Activated CD4-positive, alpha-beta T cell treated with anti-CD3 and anti-CD28 coated beads, Interleukin-2, amount 50 U/mL, for 16 hours (primary cell): Measurements from ENCODE around the gene TEX52.
A peak's percentile ranks its signal among the peaks of the same experiment; 100 is the strongest.
"Not testable (repeated sequence)": the region's sequence is repeated elsewhere in the genome, so short reads cannot be mapped to it uniquely, and the experiment has no call there.

Experiments used
- DNase-seq: peaks from one replicate; pipeline ENCODE4 v3.0.0-alpha.2; 2020

Gene TEX52

GRCh38 chr12:2863402-2863801, 6.6 kb upstream of the TEX52 start:
- DNase-seq = not testable (repeated sequence)

DNA sequence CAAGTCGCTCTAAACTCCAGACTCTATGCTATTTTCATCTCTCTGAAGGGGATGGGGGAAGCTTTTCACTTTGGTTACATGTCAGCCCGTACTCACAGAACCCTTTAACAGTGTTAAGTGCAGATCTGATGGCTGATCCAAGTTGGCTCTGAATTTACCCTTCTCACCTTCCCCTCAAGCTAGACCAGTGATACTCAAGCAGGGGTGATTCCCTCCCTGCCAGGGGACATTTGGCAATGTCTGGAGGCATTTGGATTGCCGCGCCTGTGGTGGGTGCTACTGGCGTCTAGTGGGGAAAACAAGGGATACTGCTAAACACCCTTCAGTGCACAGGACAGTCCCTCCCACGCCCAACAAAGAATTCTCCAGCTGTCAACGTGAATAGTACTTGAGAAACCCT, 6.0 kb upstream of the TEX52 start:
- DNase-seq = no peak

GRCh38 chr12:2860170-2860569, 3.3 kb upstream of the TEX52 start:
- no peak for DNase-seq

GRCh38 chr12:2858944-2859421, 2.1 kb upstream of the TEX52 start:
- DNase-seq = no peak

DNA sequence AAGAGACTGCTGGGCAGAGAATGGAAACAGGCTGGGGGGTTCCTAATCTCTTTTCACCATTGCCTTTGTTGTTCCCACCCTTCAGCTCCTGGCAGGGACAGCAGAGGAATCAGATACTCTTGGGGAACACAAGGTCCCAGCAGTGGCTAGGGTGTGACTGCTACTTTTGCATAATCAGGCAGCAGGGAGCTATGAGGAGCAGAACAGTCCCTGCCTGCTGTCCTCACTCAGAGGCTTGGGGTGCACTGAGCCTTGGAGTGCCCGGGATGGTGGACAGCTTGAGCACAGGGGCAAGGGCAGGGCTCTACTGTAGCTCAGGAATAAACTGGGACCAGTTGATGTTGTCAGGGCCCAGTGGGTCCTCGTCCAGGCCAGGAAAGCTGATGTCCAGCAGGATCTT, 1.5 kb upstream of the TEX52 start:
- no peak for DNase-seq

DNA sequence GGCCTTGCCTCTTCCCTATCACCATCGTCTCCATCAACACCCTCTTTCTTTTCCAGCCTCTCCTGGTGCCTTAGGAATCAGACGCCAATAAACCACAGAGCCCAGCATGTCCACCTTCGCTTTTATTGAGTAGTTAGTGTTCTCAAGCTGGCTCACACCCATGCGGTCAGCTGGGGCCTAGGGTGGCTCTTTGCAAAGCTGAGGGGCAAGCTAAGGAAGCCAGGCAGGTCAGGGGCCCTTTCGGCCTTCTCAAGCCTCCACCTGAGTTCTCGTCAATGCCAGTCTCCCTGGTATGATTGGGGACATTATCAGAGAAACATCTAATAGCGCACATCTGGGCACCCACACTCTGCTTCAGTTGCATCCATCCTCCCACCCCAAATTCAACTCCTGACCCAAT, 737 bp upstream of the TEX52 start:
- DNase-seq = no peak

DNA sequence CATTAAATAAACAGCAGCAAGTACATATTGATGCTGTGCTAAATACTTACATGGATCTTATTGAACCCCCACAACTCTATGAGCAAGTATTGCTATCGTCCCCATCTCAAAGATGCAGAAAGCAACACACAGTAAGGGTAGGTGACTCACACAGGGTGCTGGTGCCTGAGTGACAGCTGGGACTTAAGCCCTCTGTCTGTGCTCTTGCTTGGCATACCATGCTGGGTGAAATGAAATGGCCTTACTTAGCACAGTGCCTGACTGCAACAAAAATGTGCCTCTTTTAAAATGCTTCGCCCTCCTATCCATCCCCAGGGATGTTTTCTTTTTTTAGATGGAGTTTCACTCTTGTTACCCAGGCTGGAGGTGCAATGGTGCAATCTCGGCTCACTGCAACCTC, 788 bp downstream of the TEX52 start:
- DNase-seq = no peak

- DNase-seq = no peak
Measured at GRCh38 chr12:2855546-2855945, 1.3 kb downstream of the TEX52 start.

DNA sequence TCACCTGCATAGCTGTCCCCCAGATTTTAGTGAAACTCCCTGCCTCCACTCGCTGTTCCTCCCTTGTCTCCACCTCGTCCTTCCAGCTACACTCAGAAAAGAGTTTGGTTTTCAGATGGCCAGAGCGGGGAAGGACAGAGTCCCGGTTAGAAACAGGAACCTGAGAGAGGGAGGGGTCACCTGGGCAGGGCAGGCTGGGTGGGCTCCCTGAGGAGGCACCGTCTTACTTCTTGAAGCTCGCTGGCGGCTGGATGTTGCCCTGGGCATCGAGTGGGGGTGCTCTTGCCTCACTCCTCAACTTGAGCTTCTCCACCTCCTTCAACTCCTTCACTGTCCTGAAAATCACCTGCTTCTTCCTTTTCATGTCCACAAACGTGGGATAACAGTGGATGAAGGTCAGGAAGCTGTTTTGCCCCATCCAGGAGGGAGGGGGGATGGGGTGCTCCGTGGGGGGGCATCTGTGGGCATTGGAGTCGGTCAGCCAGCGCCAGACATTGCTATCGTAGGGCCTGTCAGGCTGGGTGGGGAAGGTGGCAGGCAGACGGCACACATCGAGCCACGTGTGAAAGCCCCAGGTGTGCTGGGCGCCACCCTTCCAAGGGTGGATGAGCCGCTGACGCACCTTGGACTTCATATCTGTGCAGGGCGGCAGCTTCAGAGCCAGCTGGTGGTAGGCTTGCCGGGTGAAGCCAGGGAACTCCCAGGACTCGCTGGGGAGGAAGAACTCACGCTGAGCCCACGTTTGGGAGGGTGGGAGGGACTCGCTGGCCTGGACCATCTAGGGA, 2.0 kb downstream of the TEX52 start:
- DNase-seq = no peak

DNA sequence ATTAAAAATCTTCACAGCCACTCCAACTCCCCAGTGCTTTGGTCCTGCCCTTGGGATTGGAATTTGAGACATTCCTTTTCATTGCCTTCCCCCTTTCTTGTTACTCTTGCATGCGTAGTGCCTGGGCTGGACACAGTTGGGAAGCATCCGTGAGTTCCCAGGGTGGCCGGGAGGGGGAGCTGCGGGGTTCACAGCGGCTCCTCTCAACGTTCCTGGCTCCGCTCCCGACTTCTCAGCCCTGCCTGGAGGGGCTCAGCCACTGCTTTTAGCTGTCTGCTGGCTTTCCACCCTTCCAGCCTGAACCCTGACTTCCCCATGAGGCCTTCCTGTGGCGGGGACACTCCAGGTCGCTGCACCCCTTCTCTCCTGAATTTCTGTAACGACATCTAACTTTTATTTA, 3.2 kb downstream of the TEX52 start:
- peak; percentile 42 for DNase-seq

DNA sequence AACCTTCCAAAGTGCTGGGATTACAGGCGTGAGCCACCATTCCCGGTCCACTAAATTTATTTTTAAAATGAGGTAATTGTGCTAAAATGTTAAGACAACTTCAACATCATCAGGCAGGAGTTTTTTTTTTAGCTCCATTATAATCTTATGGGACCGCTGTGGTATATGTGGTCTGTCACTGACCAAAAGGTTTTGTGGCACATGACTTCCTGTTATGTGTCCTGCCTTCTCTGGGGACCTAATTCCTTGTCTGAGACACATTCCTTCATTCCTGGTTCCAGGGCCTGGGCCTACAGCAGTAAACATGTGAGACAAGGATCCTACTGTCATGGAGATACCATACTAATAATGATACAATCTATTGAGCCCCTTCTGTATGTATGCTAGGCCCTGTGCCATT, 4.9 kb downstream of the TEX52 start:
- no peak for DNase-seq

DNA sequence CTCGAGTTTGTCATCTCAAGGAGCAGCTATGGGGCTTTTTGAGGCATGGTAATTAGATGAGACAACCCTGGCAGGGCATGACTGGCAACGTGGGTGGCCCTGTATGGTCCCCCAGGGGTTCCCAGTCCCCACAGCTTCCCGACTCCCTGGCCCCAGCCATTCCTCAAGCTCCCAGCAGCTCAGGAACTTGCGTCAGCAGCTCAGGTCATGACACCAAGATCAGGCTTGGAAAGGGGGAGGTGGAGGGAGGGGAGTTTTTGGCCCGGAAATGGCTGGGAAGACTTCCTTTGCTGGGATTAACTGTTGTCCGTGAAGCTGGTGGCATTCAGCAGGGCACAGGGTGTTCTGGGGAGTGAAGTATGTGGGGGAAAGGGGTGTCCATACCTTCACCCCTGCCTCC, 11.6 kb downstream of the TEX52 start:
- no peak for DNase-seq

DNA sequence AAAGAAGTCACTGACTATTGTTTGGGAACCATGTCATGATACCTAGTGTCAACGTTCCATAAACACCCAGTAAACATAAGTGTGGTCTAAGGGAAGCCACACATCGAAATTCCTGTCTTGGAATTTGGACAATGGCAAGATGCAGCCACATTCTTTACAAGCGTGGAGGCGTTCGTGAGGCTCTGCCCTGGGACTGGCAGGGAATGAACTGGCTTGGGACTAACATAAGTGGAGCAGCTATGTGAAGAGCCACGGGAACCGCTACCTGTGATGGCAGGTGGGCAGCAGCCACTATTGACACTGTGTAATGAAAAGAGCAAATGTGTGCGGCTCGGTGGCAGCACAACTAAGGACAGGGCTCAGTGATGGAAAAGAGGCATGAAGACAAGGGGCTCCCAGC, 12.1 kb downstream of the TEX52 start:
- DNase-seq = no peak

DNA sequence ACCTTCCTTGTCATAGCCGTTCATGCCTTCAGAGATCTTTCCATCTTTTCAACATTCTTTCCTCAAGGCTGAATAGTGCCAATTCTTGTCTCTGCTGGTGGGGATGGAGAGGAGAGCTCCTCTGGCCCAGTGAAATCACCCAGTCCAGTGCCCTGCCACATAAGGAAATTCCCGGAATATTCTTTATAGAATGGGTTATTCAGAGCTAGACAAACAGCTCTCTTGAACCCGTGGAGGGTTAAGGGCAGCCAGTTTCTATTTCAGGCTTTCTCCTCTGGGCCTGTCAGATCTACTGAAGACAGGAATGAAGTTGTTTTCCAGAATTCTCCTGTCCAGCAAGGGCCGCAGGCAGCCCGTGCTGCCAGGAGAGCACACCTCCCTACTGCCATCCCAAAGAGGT, 13.9 kb downstream of the TEX52 start:
- DNase-seq = no peak

GRCh38 chr12:2841056-2841650, 15.7 kb downstream of the TEX52 start:
- DNase-seq = no peak

GRCh38 chr12:2836574-2836973, 20.3 kb downstream of the TEX52 start:
- DNase-seq = no peak

DNA sequence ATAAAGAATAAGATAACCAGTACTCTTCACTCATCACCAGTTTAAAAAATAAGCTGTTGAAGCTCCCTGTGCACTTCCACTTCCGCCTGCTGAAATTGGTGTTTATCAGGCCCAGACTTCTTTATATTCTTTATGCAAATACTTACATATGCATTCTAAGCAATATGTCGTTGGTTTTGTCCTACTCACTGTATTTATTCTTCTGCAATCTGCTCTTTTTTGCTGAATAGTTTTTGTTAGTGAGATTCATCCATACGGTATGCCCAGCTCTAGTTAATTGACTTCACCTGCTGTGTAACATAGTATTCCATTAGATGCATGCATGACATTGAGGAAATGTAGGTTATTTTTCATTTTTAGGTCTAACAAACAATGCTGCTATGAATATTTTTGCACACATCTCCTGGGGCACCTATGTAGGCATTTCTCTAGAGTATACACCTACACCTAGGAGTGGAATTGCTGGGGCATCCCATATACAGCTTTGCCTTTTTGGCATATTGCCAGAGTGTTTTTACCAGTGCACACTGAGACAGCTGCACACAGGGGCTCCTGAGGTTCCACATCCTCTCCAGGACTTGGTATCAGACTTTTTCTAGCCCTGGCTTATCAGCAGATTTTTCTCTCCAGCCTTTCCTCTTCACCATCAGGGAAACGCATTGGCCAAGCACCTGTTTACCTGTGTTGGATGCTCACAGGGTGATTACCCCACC, 21.0 kb downstream of the TEX52 start:
- no peak for DNase-seq

- DNase-seq = no peak
Measured at GRCh38 chr12:2834581-2835491, 22.0 kb downstream of the TEX52 start, which contains the start of gene NRIP2. Gene NRIP2 (minus strand): TSS chr12:2835035. CDS start chr12:2834983, 52 bp downstream.

GRCh38 chr12:2833810-2834209, 23.0 kb downstream of the TEX52 start:
- DNase-seq = no peak

- DNase-seq = no peak
Measured at GRCh38 chr12:2833327-2833726, 23.5 kb downstream of the TEX52 start.

- no peak for DNase-seq
Measured at GRCh38 chr12:2832550-2833127, 24.2 kb downstream of the TEX52 start.

- DNase-seq = no peak
Measured at GRCh38 chr12:2829275-2829674, 27.6 kb downstream of the TEX52 start.
